Ectodermal cell (in vitro differentiated cells): ENCODE data around the gene OR4C3.

Source experiments
- H3K27ac ChIP-seq: 2 replicates; pipeline ENCODE4 v1.7.0; 2013; ENCODE audit warnings: mild to moderate bottlenecking, low read depth, low read length; ENCODE audit not compliant: insufficient read depth, poor library complexity, severe bottlenecking
- H3K27me3 ChIP-seq: 2 replicates; pipeline ENCODE4 v1.7.0; 2013; ENCODE audit warnings: mild to moderate bottlenecking, low read length; ENCODE audit not compliant: insufficient read depth, control insufficient read depth, poor library complexity, severe bottlenecking
- H3K36me3 ChIP-seq: one replicate; pipeline ENCODE4 v1.7.0; 2013; ENCODE audit warnings: low read length; ENCODE audit not compliant: control insufficient read depth, insufficient read depth
- H3K4me1 ChIP-seq: one replicate; pipeline ENCODE4 v1.7.0; 2013; ENCODE audit warnings: low read length; ENCODE audit not compliant: control insufficient read depth, insufficient read depth
- H3K4me3 ChIP-seq: 2 replicates; pipeline ENCODE4 v1.7.0; 2013; ENCODE audit warnings: low read depth, low read length, control low read depth; ENCODE audit not compliant: insufficient read depth
- H3K9me3 ChIP-seq: 2 replicates; pipeline ENCODE4 v1.7.0; 2013; ENCODE audit warnings: mild to moderate bottlenecking, low read length, moderate library complexity; ENCODE audit not compliant: control insufficient read depth
- WGBS, 2 experiments: methylation state at CpG; one replicate each; pipeline ENCODE4 v1.1.7; 2013; ENCODE audit warnings: missing lambda C conversion rate in 2 of 2; 5-methylcytosine and 5-hydroxymethylcytosine counted together

Gene OR4C3

GRCh38 chr11:48366365-48366764 lies 41.6 kb downstream of the OR4C3 start, which contains the start of gene OR4C5:
TSS of gene OR4C5 (minus strand) at chr11:48366465. CDS start at chr11:48366465, 0 bp downstream.
- no peaks in the 10 kb centered on the region for H3K36me3 ChIP-seq
- 76 to 85% methylated on average over 2 of the region's 2 CpGs for WGBS, 2 experiments
- peaks cover 18% of the 10 kb centered on the region for H3K9me3 ChIP-seq
- no peaks in the 10 kb centered on the region for H3K4me1 ChIP-seq
- no peak within 1 kb of the TSS for H3K4me3 ChIP-seq
- H3K27ac ChIP-seq = no peak within 1 kb of the TSS
- H3K27me3 ChIP-seq = no peaks in the 10 kb centered on the region
